ENCODE measurements around the gene C2CD2. TPM values are rescaled to one million over a fixed set of nuclear protein-coding genes. Genes with fewer than 3 reads are reported as not detected.

The C2CD2 gene
- total RNA-seq, 4 donors from 2014 or later, result 9.5 to 37.5 (median 18.3) TPM

- peaks cover 0 to 5% of the 10 kb centered on the region in 2 donors for H3K4me1 ChIP-seq
- H3K9me3 ChIP-seq, result no peaks in the 10 kb centered on the region
- H3K36me3 ChIP-seq, result no peaks in the 10 kb centered on the region
- H3K4me3 ChIP-seq, result no peak overlapping the region
- intact Hi-C loops (cut with DNase I; ENCODE audit: low total_unique reads), result no loop called here
- no peak overlapping the region for H3K27ac ChIP-seq
- DNase-seq, result no peak
- H3K27me3 ChIP-seq, result no peaks in the 10 kb centered on the region
- TF ChIP-seq, protein P1, sequence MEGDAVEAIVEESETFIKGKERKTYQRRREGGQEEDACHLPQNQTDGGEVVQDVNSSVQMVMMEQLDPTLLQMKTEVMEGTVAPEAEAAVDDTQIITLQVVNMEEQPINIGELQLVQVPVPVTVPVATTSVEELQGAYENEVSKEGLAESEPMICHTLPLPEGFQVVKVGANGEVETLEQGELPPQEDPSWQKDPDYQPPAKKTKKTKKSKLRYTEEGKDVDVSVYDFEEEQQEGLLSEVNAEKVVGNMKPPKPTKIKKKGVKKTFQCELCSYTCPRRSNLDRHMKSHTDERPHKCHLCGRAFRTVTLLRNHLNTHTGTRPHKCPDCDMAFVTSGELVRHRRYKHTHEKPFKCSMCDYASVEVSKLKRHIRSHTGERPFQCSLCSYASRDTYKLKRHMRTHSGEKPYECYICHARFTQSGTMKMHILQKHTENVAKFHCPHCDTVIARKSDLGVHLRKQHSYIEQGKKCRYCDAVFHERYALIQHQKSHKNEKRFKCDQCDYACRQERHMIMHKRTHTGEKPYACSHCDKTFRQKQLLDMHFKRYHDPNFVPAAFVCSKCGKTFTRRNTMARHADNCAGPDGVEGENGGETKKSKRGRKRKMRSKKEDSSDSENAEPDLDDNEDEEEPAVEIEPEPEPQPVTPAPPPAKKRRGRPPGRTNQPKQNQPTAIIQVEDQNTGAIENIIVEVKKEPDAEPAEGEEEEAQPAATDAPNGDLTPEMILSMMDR (IDR thresholded peaks at IDR 0.05), result no peak
- no peak for TF ChIP-seq POLR2A (IDR thresholded peaks at IDR 0.05)
Measured at GRCh38 chr21:41943851-41944250, 10.0 kb downstream of the C2CD2 start.

- TF ChIP-seq, protein P1 (IDR thresholded peaks at IDR 0.05), result no peak
- no peak for TF ChIP-seq POLR2A (IDR thresholded peaks at IDR 0.05)
- Histone ChIP-seq H3K27ac (no peak overlapping the region), H3K4me3 (no peak overlapping the region), H3K36me3 (no peaks in the 10 kb centered on the region), H3K9me3 (no peaks in the 10 kb centered on the region), H3K27me3 (no peaks in the 10 kb centered on the region), H3K4me1 (no peaks in the 10 kb centered on the region)
- DNase-seq, result no peak
- intact Hi-C loops (cut with DNase I; ENCODE audit: low total_unique reads), result no loop called here
Measured at GRCh38 chr21:41942457-41942856, 11.4 kb downstream of the C2CD2 start.

GRCh38 chr21:41941941-41942340, 11.9 kb downstream of the C2CD2 start:
- no peaks in the 10 kb centered on the region for H3K27me3 ChIP-seq
- intact Hi-C loops (cut with DNase I; ENCODE audit: low total_unique reads), result no loop called here
- no peak overlapping the region for H3K4me3 ChIP-seq
- H3K4me1 ChIP-seq, result no peaks in the 10 kb centered on the region
- H3K36me3 ChIP-seq, result no peaks in the 10 kb centered on the region
- TF ChIP-seq, protein P1 (IDR thresholded peaks at IDR 0.05), result no peak
- TF ChIP-seq POLR2A (IDR thresholded peaks at IDR 0.05), result no peak
- DNase-seq, result no peak
- H3K9me3 ChIP-seq, result no peaks in the 10 kb centered on the region
- no peak overlapping the region for H3K27ac ChIP-seq

DNA sequence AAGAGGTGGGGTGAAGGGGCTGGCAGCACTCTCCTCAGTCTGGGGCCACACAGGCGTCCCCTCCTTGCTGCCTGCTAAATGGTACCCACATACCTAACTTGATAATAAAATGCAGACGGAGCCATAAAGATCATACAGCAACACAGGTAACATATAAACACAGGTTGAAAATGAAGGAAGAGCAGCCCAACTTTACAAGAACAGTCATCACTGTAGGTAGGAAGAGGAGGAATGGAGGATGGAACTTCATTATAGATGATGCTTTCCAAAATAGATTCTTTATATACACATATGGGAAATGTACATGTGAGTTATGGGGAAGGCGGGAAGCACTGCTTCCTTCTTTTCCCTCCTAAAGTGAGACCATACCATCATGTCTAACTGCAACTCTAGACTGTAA, 13.4 kb downstream of the C2CD2 start:
- no peaks in the 10 kb centered on the region for H3K27me3 ChIP-seq
- TF ChIP-seq POLR2A (IDR thresholded peaks at IDR 0.05), result no peak
- TF ChIP-seq, protein P1 (IDR thresholded peaks at IDR 0.05), result no peak
- DNase-seq, result no peak
- no peak overlapping the region for H3K4me3 ChIP-seq
- H3K9me3 ChIP-seq, result no peaks in the 10 kb centered on the region
- no peaks in the 10 kb centered on the region for H3K36me3 ChIP-seq
- H3K27ac ChIP-seq, result no peak overlapping the region
- intact Hi-C loops (cut with DNase I; ENCODE audit: low total_unique reads), result no loop called here
- H3K4me1 ChIP-seq, result no peaks in the 10 kb centered on the region

DNA sequence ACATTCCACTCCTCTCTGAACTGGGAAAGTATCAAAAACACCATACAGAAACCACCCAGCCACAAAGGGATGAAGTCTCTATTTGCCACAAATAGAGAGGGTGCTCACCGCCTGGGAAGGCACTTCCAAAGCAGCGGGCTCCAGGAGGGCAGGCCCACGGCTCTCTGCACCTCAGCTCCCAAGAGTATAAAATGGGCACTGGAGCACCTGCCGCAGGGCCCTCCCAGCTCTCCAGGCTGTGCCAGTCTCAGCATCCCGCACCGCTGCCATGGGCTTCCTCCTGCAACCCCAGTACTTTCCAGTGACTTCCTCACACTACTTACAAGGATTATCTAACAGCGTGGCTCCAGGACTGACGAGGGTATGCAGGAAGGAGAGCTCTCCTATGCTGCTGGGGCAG, 14.4 kb downstream of the C2CD2 start:
- Histone ChIP-seq H3K4me3 (no peak overlapping the region), H3K36me3 (no peaks in the 10 kb centered on the region), H3K4me1 (no peaks in the 10 kb centered on the region), H3K27ac (no peak overlapping the region), H3K9me3 (no peaks in the 10 kb centered on the region), H3K27me3 (no peaks in the 10 kb centered on the region)
- intact Hi-C loops (cut with DNase I; ENCODE audit: low total_unique reads), result loop anchor here (10.0 kb wide), 1 partner anchor 75 kb away; the partner anchor contains the start of gene ZBTB21
- no peak for DNase-seq
- TF ChIP-seq, protein P1 (IDR thresholded peaks at IDR 0.05), result no peak
- no peak for TF ChIP-seq POLR2A (IDR thresholded peaks at IDR 0.05)

Data from uterus (tissue), 4 donors.